ENCODE measurements around the gene COX11.

- TF ChIP-seq, protein P1, sequence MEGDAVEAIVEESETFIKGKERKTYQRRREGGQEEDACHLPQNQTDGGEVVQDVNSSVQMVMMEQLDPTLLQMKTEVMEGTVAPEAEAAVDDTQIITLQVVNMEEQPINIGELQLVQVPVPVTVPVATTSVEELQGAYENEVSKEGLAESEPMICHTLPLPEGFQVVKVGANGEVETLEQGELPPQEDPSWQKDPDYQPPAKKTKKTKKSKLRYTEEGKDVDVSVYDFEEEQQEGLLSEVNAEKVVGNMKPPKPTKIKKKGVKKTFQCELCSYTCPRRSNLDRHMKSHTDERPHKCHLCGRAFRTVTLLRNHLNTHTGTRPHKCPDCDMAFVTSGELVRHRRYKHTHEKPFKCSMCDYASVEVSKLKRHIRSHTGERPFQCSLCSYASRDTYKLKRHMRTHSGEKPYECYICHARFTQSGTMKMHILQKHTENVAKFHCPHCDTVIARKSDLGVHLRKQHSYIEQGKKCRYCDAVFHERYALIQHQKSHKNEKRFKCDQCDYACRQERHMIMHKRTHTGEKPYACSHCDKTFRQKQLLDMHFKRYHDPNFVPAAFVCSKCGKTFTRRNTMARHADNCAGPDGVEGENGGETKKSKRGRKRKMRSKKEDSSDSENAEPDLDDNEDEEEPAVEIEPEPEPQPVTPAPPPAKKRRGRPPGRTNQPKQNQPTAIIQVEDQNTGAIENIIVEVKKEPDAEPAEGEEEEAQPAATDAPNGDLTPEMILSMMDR (IDR thresholded peaks at IDR 0.05), result no peak
- no peak for TF ChIP-seq POLR2A (IDR thresholded peaks at IDR 0.05)
Observed at GRCh38 chr17:54971901-54972300, 3.4 kb upstream of the COX11 start.
